A673 (cell line): Measurements from ENCODE around the gene DIS3L2. TPM values are rescaled to one million over a fixed set of nuclear protein-coding genes. Genes with fewer than 3 reads are reported as not detected.

ENCODE experiments used
- Bru-seq: library from RNA; stranded (reverse); fragments of 400-500 nt; gene quantifications from one replicate; lab custom pipeline; 2021; lab: Mats Ljungman, UMichigan
- BruChase-seq, 2 experiments: library from RNA; stranded (reverse); fragments of 400-500 nt; gene quantifications; one replicate each; lab custom pipeline; 2021; lab: Mats Ljungman, UMichigan
- BruUV-seq: library from RNA; stranded (reverse); fragments of 400-500 nt; replicated peaks from 2 replicates; lab custom pipeline; 2021; lab: Mats Ljungman, UMichigan
- CTCF ChIA-PET: fragments of 300-600 bp; sonication (Branson Sonifier 250); formaldehyde crosslinking; loops from one replicate; lab custom pipeline; 2022; ENCODE audit warnings: antibody characterized with exemption; lab: Charles Lee
- POLR2A ChIA-PET: fragments of 300-600 bp; sonication (Branson Sonifier 250); formaldehyde crosslinking; loops from one replicate; lab custom pipeline; 2022; ENCODE audit warnings: antibody characterized with exemption; ENCODE audit not compliant: low non-redundant PET; lab: Charles Lee
- DNase-seq: peaks from one replicate; pipeline ENCODE4 v3.0.0-alpha.2; 2015; ENCODE audit warnings: low spot score
- H3K27ac ChIP-seq: fragments of 200-600 bp; sonication (generic); 2 replicates; pipeline ENCODE4 v1.5.1; 2016; ENCODE audit warnings: mixed run types, low read depth, mild to moderate bottlenecking, mixed read lengths, antibody characterized with exemption, low read length; ENCODE audit not compliant: poor library complexity, severe bottlenecking
- H3K27me3 ChIP-seq: fragments of 200-600 bp; sonication (generic); replicated peaks from 2 replicates; pipeline ENCODE4 v1.6.1; 2017; ENCODE audit warnings: mixed run types, low read depth, mild to moderate bottlenecking, mixed read lengths, antibody characterized with exemption, low read length; ENCODE audit not compliant: insufficient read depth, poor library complexity
- H3K36me3 ChIP-seq: fragments of 200-600 bp; sonication (generic); 2 replicates; pipeline ENCODE4 v1.6.1; 2016; ENCODE audit warnings: mixed run types, mild to moderate bottlenecking, mixed read lengths, antibody characterized with exemption, low read length; ENCODE audit not compliant: insufficient read depth, poor library complexity, severe bottlenecking
- H3K4me1 ChIP-seq: fragments of 200-600 bp; sonication (generic); 2 replicates; pipeline ENCODE4 v1.6.1; 2017; ENCODE audit warnings: mixed run types, mild to moderate bottlenecking, mixed read lengths, antibody characterized with exemption, low read length; ENCODE audit not compliant: insufficient read depth, poor library complexity, severe bottlenecking
- H3K4me3 ChIP-seq: fragments of 200-600 bp; sonication (generic); 2 replicates; pipeline ENCODE4 v1.5.1; 2016; ENCODE audit warnings: low read depth, mixed run types, mild to moderate bottlenecking, mixed read lengths, low read length; ENCODE audit not compliant: poor library complexity, severe bottlenecking
- H3K9me3 ChIP-seq: fragments of 200-600 bp; sonication (generic); 2 replicates; pipeline ENCODE4 v1.6.1; 2016; ENCODE audit warnings: mixed run types, low read depth, mild to moderate bottlenecking, mixed read lengths, antibody characterized with exemption, low read length; ENCODE audit not compliant: poor library complexity, severe bottlenecking
- EZH2 ChIP-seq: fragments of 200-600 bp; sonication (generic); IDR thresholded peaks from 2 replicates; pipeline ENCODE4 v1.6.1; 2017; ENCODE audit warnings: borderline replicate concordance, low read depth, mild to moderate bottlenecking, mixed read lengths, antibody characterized with exemption, low read length; ENCODE audit not compliant: poor library complexity, severe bottlenecking
- intact Hi-C: fragments of 100-400 bp; cut with micrococcal nuclease; formaldehyde crosslinking; loops from one replicate; pipeline ENCODE4 v1.10.0; 2022; ENCODE audit not compliant: unreplicated experiment
- long read RNA-seq: library from polyadenylated mRNA; stranded (forward); transcript quantifications from one replicate; pipeline ENCODE4 v2.0.0, GENCODE V29; 2022
- total RNA-seq: library from RNA; stranded (reverse); gene quantifications from 2 replicates; pipeline ENCODE4 v1.2.3, GENCODE V29; 2021
- TF ChIP-seq, protein P1 (sequence below): fragments of 300-800, 200-600 bp; sonication (generic); conservative IDR thresholded peaks from 2 replicates; pipeline ENCODE4 v1.5.1; 2017; ENCODE audit warnings: low read depth, mild to moderate bottlenecking, antibody characterized with exemption, low read length, moderate library complexity, mixed read lengths

The DIS3L2 gene, protein sequence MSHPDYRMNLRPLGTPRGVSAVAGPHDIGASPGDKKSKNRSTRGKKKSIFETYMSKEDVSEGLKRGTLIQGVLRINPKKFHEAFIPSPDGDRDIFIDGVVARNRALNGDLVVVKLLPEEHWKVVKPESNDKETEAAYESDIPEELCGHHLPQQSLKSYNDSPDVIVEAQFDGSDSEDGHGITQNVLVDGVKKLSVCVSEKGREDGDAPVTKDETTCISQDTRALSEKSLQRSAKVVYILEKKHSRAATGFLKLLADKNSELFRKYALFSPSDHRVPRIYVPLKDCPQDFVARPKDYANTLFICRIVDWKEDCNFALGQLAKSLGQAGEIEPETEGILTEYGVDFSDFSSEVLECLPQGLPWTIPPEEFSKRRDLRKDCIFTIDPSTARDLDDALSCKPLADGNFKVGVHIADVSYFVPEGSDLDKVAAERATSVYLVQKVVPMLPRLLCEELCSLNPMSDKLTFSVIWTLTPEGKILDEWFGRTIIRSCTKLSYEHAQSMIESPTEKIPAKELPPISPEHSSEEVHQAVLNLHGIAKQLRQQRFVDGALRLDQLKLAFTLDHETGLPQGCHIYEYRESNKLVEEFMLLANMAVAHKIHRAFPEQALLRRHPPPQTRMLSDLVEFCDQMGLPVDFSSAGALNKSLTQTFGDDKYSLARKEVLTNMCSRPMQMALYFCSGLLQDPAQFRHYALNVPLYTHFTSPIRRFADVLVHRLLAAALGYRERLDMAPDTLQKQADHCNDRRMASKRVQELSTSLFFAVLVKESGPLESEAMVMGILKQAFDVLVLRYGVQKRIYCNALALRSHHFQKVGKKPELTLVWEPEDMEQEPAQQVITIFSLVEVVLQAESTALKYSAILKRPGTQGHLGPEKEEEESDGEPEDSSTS
- total RNA-seq: 38.7 and 45.1 TPM in 2 replicates
- Bru-seq, nascent RNA: percentile 79 among the genes with signal in this experiment
- percentile 64 among the genes with signal in this experiment for BruChase-seq, experiment 1, labeled RNA remaining after a 2-hour chase
- BruChase-seq, experiment 2, labeled RNA remaining after a 6-hour chase: percentile 65 among the genes with signal in this experiment
- long read RNA-seq, transcript DIS3L2-202 (21 exons, 3,501 nt): major isoform, 6 of 27 reads
- long read RNA-seq, partial matches to known transcripts: 12 of 27 reads
- long read RNA-seq, other reads (novel, unspliced or antisense): 6 of 27 reads

DNA sequence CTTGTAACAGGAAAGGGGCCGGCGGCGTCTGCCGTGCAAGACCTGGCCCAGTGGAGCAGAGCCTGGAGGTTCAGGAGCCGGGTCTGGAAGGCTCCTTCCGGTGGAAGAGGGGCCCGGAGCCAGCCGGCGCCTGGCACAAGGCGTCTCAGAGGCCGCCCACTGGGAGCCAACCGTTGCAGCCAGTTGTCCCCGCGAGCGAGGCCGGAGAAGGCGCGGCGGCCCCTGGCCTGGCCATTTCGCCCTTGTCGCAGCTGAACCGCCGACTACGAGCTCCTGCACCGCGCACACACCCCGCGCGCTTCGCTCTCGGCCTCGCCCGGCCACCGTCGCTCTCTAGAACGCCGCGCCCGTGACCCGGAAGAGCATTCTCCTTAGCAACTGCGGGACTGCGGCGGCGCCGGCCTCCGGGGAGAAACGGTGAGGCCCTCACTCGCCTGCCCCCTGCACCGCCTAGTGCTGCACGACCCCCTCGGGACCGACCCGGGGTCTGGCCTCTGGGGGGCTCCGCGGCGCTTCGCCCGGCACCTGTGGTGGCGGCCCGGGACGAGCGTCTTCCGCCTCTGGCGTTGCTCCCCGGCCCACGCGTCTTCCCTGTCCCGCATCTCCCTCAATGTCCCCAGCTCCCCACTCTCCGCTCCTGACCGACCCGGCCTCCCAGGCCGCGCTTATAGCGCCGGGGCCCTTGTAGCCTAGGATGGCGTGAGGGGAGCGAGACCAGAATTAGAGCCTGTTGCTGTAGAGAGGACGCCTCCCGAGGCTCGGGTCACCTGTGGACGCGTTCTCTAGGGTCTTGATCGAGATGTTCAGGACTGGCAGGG is at the start of gene DIS3L2:
Gene DIS3L2 (plus strand): TSS at position 365 of the 818 bp plus-strand sequence. CDS start 53,215 bp downstream, outside the sequence.
- no peaks in the 10 kb centered on the region for H3K9me3 ChIP-seq
- ChIA-PET POLR2A (interaction anchor here (0.6 kb wide), 1 partner anchor 27 kb away, joined by 8 read pairs; no protein-coding TSS in a partner anchor), CTCF (no interaction called here)
- no peaks in the 10 kb centered on the region for H3K36me3 ChIP-seq
- H3K4me3 ChIP-seq: peak within 1 kb of the TSS; percentile 79
- H3K27ac ChIP-seq: peak within 1 kb of the TSS; percentile 87
- intact Hi-C loops: no loop called here
- TF ChIP-seq, protein P1, sequence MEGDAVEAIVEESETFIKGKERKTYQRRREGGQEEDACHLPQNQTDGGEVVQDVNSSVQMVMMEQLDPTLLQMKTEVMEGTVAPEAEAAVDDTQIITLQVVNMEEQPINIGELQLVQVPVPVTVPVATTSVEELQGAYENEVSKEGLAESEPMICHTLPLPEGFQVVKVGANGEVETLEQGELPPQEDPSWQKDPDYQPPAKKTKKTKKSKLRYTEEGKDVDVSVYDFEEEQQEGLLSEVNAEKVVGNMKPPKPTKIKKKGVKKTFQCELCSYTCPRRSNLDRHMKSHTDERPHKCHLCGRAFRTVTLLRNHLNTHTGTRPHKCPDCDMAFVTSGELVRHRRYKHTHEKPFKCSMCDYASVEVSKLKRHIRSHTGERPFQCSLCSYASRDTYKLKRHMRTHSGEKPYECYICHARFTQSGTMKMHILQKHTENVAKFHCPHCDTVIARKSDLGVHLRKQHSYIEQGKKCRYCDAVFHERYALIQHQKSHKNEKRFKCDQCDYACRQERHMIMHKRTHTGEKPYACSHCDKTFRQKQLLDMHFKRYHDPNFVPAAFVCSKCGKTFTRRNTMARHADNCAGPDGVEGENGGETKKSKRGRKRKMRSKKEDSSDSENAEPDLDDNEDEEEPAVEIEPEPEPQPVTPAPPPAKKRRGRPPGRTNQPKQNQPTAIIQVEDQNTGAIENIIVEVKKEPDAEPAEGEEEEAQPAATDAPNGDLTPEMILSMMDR: no peak
- no peak for TF ChIP-seq EZH2
- no TSS peak for BruUV-seq
- H3K4me1 ChIP-seq: no peaks in the 10 kb centered on the region
- H3K27me3 ChIP-seq: no peaks in the 10 kb centered on the region
- peak; percentile 92 for DNase-seq

DNA sequence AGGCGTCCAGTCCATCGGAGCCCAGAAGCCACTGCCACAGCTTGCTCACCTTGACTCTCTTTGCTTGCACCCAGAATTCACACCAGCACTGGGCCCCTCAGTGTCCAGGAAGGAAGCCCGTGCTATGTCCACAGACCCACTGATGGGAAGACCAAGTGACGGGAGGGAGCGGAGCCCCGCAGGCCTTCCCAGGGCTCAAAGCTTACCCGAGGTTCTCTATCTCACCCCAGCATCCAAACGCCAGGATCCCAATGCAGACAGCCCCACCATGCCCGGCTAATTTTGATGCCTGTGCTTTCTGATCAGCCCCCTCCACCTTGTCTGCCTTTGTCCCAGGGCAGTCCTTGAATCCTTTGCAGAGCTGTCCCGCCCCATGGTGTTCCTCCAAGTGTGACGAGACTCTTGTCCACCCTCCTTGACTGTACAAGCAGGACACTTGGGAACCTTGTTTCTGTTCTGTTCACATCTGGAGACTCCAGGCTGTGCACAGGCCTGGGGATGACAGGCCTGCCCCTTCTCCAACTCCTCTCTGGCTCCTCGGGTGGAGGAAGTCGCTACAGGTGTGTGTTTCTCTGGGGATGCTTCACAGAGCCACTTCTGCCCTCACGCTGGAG is 47.3 kb upstream of the DIS3L2 start:
- Histone ChIP-seq H3K27me3 (no peaks in the 10 kb centered on the region), H3K9me3 (no peaks in the 10 kb centered on the region), H3K27ac (no peak overlapping the region), H3K4me1 (no peaks in the 10 kb centered on the region), H3K36me3 (no peaks in the 10 kb centered on the region), H3K4me3 (no peak overlapping the region)
- TF ChIP-seq EZH2: no peak
- TF ChIP-seq, protein P1: no peak
- intact Hi-C loops: no loop called here
- POLR2A ChIA-PET: interaction anchor here (0.6 kb wide), 1 partner anchor 1075 kb away, joined by 4 read pairs; no protein-coding TSS in a partner anchor
- DNase-seq: no peak
- no TSS peak for BruUV-seq
- CTCF ChIA-PET: no interaction called here
